SU-DHL-6 (cell line): ENCODE results near the gene ARHGAP35.

Experiments
- H2AFZ ChIP-seq: fragments of 200-600 bp; sonication (generic); 2 replicates; pipeline ENCODE4 v1.6.1; 2014; ENCODE audit warnings: low read depth, mild to moderate bottlenecking, moderate library complexity, mixed read lengths, antibody characterized with exemption, low read length; ENCODE audit not compliant: severe bottlenecking
- H3F3A ChIP-seq: fragments of 200-600 bp; shearing (Covaris generic); 2 replicates; pipeline ENCODE4 v1.6.0; 2016; ENCODE audit warnings: antibody characterized with exemption, mild to moderate bottlenecking; ENCODE audit not compliant: insufficient read depth
- H3K27ac ChIP-seq: fragments of 200-600 bp; sonication (generic); 2 replicates; pipeline ENCODE4 v1.5.1; 2016; ENCODE audit warnings: low read depth, mild to moderate bottlenecking, low read length, moderate library complexity, mixed read lengths
- H3K27me3 ChIP-seq: fragments of 200-600 bp; sonication (generic), shearing (Covaris generic); 2 replicates; pipeline ENCODE4 v1.6.0; 2014; ENCODE audit warnings: mild to moderate bottlenecking, low read length
- H3K36me3 ChIP-seq: fragments of 200-600 bp; sonication (generic); 2 replicates; pipeline ENCODE4 v1.6.1; 2014; ENCODE audit warnings: mild to moderate bottlenecking, low read length, mixed read lengths
- H3K4me2 ChIP-seq: fragments of 300-600, 200-600 bp; shearing (Covaris generic), sonication (generic); 2 replicates; pipeline ENCODE4 v1.6.0; 2014; ENCODE audit warnings: low read length, low read depth, mild to moderate bottlenecking; ENCODE audit not compliant: poor library complexity, severe bottlenecking
- H3K4me3 ChIP-seq: fragments of 200-600 bp; sonication (generic); 2 replicates; pipeline ENCODE4 v1.5.1; 2014; ENCODE audit warnings: antibody characterized with exemption, low read length, mild to moderate bottlenecking, mixed read lengths; ENCODE audit not compliant: insufficient read depth, poor library complexity, severe bottlenecking
- H3K79me2 ChIP-seq: fragments of 200-600 bp; sonication (generic); 2 replicates; pipeline ENCODE4 v1.6.1; 2014; ENCODE audit warnings: mild to moderate bottlenecking, low read length, moderate library complexity; ENCODE audit not compliant: insufficient read depth
- H3K9ac ChIP-seq: fragments of 200-600 bp; sonication (generic); 2 replicates; pipeline ENCODE4 v1.7.0; 2014; ENCODE audit warnings: mild to moderate bottlenecking, low read length
- H3K9me2 ChIP-seq: fragments of 200-600 bp; sonication (generic); replicated peaks from 2 replicates; pipeline ENCODE4 v1.6.1; 2014; ENCODE audit warnings: low read length; ENCODE audit not compliant: insufficient read depth
- H3K9me3 ChIP-seq: fragments of 200-600 bp; sonication (generic); 2 replicates; pipeline ENCODE4 v1.6.1; 2014; ENCODE audit warnings: low read length, mixed read lengths; ENCODE audit not compliant: insufficient read depth
- H4K20me1 ChIP-seq: fragments of 200-600 bp; sonication (generic); 2 replicates; pipeline ENCODE4 v1.6.1; 2014; ENCODE audit warnings: low read depth, mild to moderate bottlenecking, antibody characterized with exemption, low read length, moderate library complexity, mixed read lengths
- CTCF ChIP-seq: fragments of 200-600 bp; sonication (generic); IDR thresholded peaks from one replicate; pipeline ENCODE4 v1.5.1; 2017; ENCODE audit warnings: antibody characterized with exemption, mild to moderate bottlenecking, low read length, moderate library complexity; ENCODE audit not compliant: insufficient read depth, poor library complexity, severe bottlenecking
- EZH2phosphoT487 ChIP-seq: fragments of 200-600 bp; sonication (generic), shearing (Covaris generic); conservative IDR thresholded peaks from 2 replicates; pipeline ENCODE4 v1.6.1; 2018; ENCODE audit warnings: mild to moderate bottlenecking, antibody characterized with exemption, low read length, moderate library complexity, mixed read lengths

Gene ARHGAP35

GRCh38 chr19:46863818-46864629 lies 3.2 kb downstream of the ARHGAP35 start:
- Histone ChIP-seq H3K9me3 (no peaks in the 10 kb centered on the region), H3K9ac (peak overlapping the region; percentile 23; the same call in 1 of the 2 replicates), H2AFZ (no peak overlapping the region), H3K9me2 (no peaks in the 10 kb centered on the region), H3K36me3 (no peaks in the 10 kb centered on the region), H4K20me1 (peaks cover 14% of the 10 kb centered on the region; the same call in 1 of the 2 replicates), H3F3A (peaks cover 5% of the 10 kb centered on the region), H3K27me3 (no peaks in the 10 kb centered on the region), H3K4me3 (no peak overlapping the region), H3K79me2 (peaks cover 77% of the 10 kb centered on the region), H3K27ac (no peak overlapping the region), H3K4me2 (peak overlapping the region; percentile 71)
- TF ChIP-seq CTCF = no peak
- TF ChIP-seq EZH2phosphoT487 = no peak

- Histone ChIP-seq H3K79me2 (peaks cover 100% of the 10 kb centered on the region), H3K4me2 (no peak overlapping the region), H4K20me1 (peaks cover 18% of the 10 kb centered on the region), H3K27me3 (no peaks in the 10 kb centered on the region), H3K4me3 (no peak overlapping the region), H3K9me3 (no peaks in the 10 kb centered on the region), H3K27ac (no peak overlapping the region), H3K9ac (no peak overlapping the region), H3F3A (peaks cover 5% of the 10 kb centered on the region), H3K9me2 (no peaks in the 10 kb centered on the region), H2AFZ (no peak overlapping the region), H3K36me3 (no peaks in the 10 kb centered on the region)
- TF ChIP-seq EZH2phosphoT487 = no peak
- no peak for TF ChIP-seq CTCF
Measured at GRCh38 chr19:46866407-46867136, 5.8 kb downstream of the ARHGAP35 start.

- no peak overlapping the region for H2AFZ ChIP-seq
- H3K9me3 ChIP-seq = no peaks in the 10 kb centered on the region
- H3K27ac ChIP-seq = no peak overlapping the region
- H3K36me3 ChIP-seq = no peaks in the 10 kb centered on the region
- peaks cover 8% of the 10 kb centered on the region for H3F3A ChIP-seq
- no peaks in the 10 kb centered on the region for H3K9me2 ChIP-seq
- H4K20me1 ChIP-seq = peaks cover 18% of the 10 kb centered on the region
- H3K4me3 ChIP-seq = no peak overlapping the region
- H3K4me2 ChIP-seq = no peak overlapping the region
- H3K27me3 ChIP-seq = no peaks in the 10 kb centered on the region
- peaks cover 100% of the 10 kb centered on the region for H3K79me2 ChIP-seq
- no peak for TF ChIP-seq EZH2phosphoT487
- no peak for TF ChIP-seq CTCF
- no peak overlapping the region for H3K9ac ChIP-seq
Measured at GRCh38 chr19:46867170-46867569, 6.4 kb downstream of the ARHGAP35 start.
